HCT116 (cell line): ENCODE results near the gene ARSG. TPM values are rescaled to one million over a fixed set of nuclear protein-coding genes. Genes with fewer than 3 reads are reported as not detected.
A peak's percentile ranks its signal among the peaks of the same experiment; 100 is the strongest.

Source experiments
- ATAC-seq: fragments of 200-7000 bp; cut with Tn5 transposase; 2 replicates; pipeline ENCODE4 v1.9.1; 2020; ENCODE audit warnings: mild to moderate bottlenecking, moderate library complexity
- BruUV-seq: library from RNA; stranded (reverse); fragments of 400-500 nt; replicated peaks from 2 replicates; lab custom pipeline; 2021; lab: Mats Ljungman, UMichigan
- CTCF ChIA-PET: fragments of 300-600 bp; sonication (Branson Sonifier 250); formaldehyde crosslinking; loops from one replicate; lab custom pipeline; 2021; ENCODE audit warnings: antibody characterized with exemption; lab: Charles Lee
- POLR2A ChIA-PET: fragments of 300-600, 350-600 bp; sonication (Branson Sonifier 250); formaldehyde crosslinking; loops from one replicate; lab custom pipeline; 2021; ENCODE audit warnings: antibody characterized with exemption; lab: Charles Lee
- RAD21 ChIA-PET, 2 experiments: fragments of 300-600 bp; sonication (Branson Sonifier 250); formaldehyde crosslinking; loops; one replicate each; lab custom pipeline; 2023; ENCODE audit warnings: low total read pairs in 2 of 2; ENCODE audit not compliant: uncharacterized antibody in 2 of 2, unreplicated experiment in 2 of 2, low non-redundant PET in 1 of 2; lab: Charles Lee
- DNase-seq: peaks from one replicate; pipeline ENCODE4 v3.0.0-alpha.2; 2010; ENCODE audit warnings: low read depth, low spot score
- H2AFZ ChIP-seq: fragments of 200-600 bp; shearing (Covaris generic), sonication (generic); 2 replicates; pipeline ENCODE4 v1.6.1; 2017; ENCODE audit warnings: low read depth, mixed run types, mixed read lengths, antibody characterized with exemption, low read length; ENCODE audit not compliant: poor library complexity, severe bottlenecking
- H3K27ac ChIP-seq: 2 replicates; pipeline ENCODE4 v1.5.1; 2012; ENCODE audit warnings: low read depth, low read length
- H3K27me3 ChIP-seq: fragments of 200-600 bp; sonication (generic); 2 replicates; pipeline ENCODE4 v1.6.1; 2016; ENCODE audit warnings: mixed run types, low read length, mixed read lengths; ENCODE audit not compliant: insufficient read depth
- H3K36me3 ChIP-seq, 2 experiments: fragments of 200-500 bp in 1 of 2; fragments of 200-600 bp in 1 of 2; sonication (Bioruptor generic) in 1 of 2; sonication (generic) in 1 of 2; 2 replicates each; pipeline versions ENCODE4 v1.5.1 to v1.6.1; 2014 to 2016; ENCODE audit warnings: low read length in 2 of 2, inconsistent platforms in 1 of 2, mixed read lengths in 1 of 2, mixed run types in 1 of 2; ENCODE audit not compliant: insufficient read depth in 2 of 2, control insufficient read depth in 1 of 2
- H3K4me1 ChIP-seq, 2 experiments: fragments of 200-600 bp in 1 of 2; sonication (generic) in 1 of 2; 2 replicates each; pipeline versions ENCODE4 v1.5.1 to v1.6.1; 2012 to 2017; ENCODE audit warnings: low read length in 2 of 2, inconsistent platforms in 1 of 2, mild to moderate bottlenecking in 1 of 2, mixed read lengths in 1 of 2, mixed run types in 1 of 2, moderate library complexity in 1 of 2; ENCODE audit not compliant: insufficient read depth in 2 of 2, control insufficient read depth in 1 of 2
- H3K4me2 ChIP-seq: fragments of 200-600 bp; sonication (generic); 2 replicates; pipeline ENCODE4 v1.6.1; 2017; ENCODE audit warnings: mixed run types, low read length, mixed read lengths
- H3K4me3 ChIP-seq, 2 experiments: fragments of 200-600 bp in 1 of 2; sonication (generic) in 1 of 2; replicated peaks in 1 of 2; 2 replicates each; pipeline ENCODE4 v1.5.1; 2011 to 2016; ENCODE audit warnings: low read length in 2 of 2, control low read depth in 1 of 2, low read depth in 1 of 2, mild to moderate bottlenecking in 1 of 2, mixed read lengths in 1 of 2, mixed run types in 1 of 2
- H3K79me2 ChIP-seq: fragments of 200-600 bp; sonication (generic); 2 replicates; pipeline ENCODE4 v1.6.1; 2017; ENCODE audit warnings: mild to moderate bottlenecking, mixed run types, low read length, moderate library complexity, mixed read lengths; ENCODE audit not compliant: insufficient read depth
- H3K9ac ChIP-seq: fragments of 200-600 bp; sonication (generic); 2 replicates; pipeline ENCODE4 v1.6.1; 2016; ENCODE audit warnings: low read length, mixed read lengths
- H3K9me2 ChIP-seq: fragments of 200-600 bp; sonication (generic), shearing (Covaris generic); 2 replicates; pipeline ENCODE4 v1.6.1; 2017; ENCODE audit warnings: mixed run types, mild to moderate bottlenecking, moderate library complexity; ENCODE audit not compliant: insufficient read depth
- H3K9me3 ChIP-seq, 2 experiments: fragments of 200-500 bp in 1 of 2; fragments of 200-600 bp in 1 of 2; sonication (Bioruptor generic) in 1 of 2; sonication (generic) in 1 of 2; 2 replicates each; pipeline ENCODE4 v1.6.1; 2014 to 2017; ENCODE audit warnings: low read length in 2 of 2, mixed read lengths in 2 of 2, inconsistent platforms in 1 of 2, low read depth in 1 of 2, mild to moderate bottlenecking in 1 of 2, mixed run types in 1 of 2, moderate library complexity in 1 of 2; ENCODE audit not compliant: control insufficient read depth in 1 of 2, insufficient read depth in 1 of 2
- H4K20me1 ChIP-seq: fragments of 200-600 bp; sonication (generic), shearing (Covaris generic); 2 replicates; pipeline ENCODE4 v1.6.1; 2017; ENCODE audit warnings: mixed run types, mild to moderate bottlenecking, moderate library complexity; ENCODE audit not compliant: insufficient read depth
- EGR1 ChIP-seq: IDR thresholded peaks from 2 replicates; pipeline ENCODE4 v1.6.1; 2012; ENCODE audit warnings: low read depth
- ELF1 ChIP-seq: IDR thresholded peaks from 2 replicates; pipeline ENCODE4 v1.6.1; 2012; ENCODE audit warnings: low read depth, borderline replicate concordance
- EZH2 ChIP-seq: fragments of 200-600 bp; sonication (generic); IDR thresholded peaks from 2 replicates; pipeline ENCODE4 v1.6.1; 2017; ENCODE audit warnings: antibody characterized with exemption, mixed run types
- FOSL1 ChIP-seq: IDR thresholded peaks from 2 replicates; pipeline ENCODE4 v1.6.1; 2012; ENCODE audit warnings: low read depth
- MAX ChIP-seq: IDR thresholded peaks from 2 replicates; pipeline ENCODE4 v1.6.1; 2012
- POLR2A ChIP-seq: IDR thresholded peaks from 2 replicates; pipeline ENCODE4 v1.7.0; 2011; ENCODE audit warnings: borderline replicate concordance; ENCODE audit not compliant: insufficient read depth, insufficient read length; ENCODE audit errors: extremely low read depth
- RAD21 ChIP-seq: IDR thresholded peaks from 2 replicates; pipeline ENCODE4 v1.6.1; 2012; ENCODE audit warnings: low read depth, mild to moderate bottlenecking
- SIN3A ChIP-seq: IDR thresholded peaks from 2 replicates; pipeline ENCODE4 v1.6.1; 2012; ENCODE audit warnings: low read depth
- SP1 ChIP-seq: IDR thresholded peaks from 2 replicates; pipeline ENCODE4 v1.6.1; 2012; ENCODE audit warnings: low read depth
- ZBTB33 ChIP-seq: IDR thresholded peaks from 2 replicates; pipeline ENCODE4 v1.6.1; 2011; ENCODE audit warnings: mild to moderate bottlenecking, low read length, moderate library complexity; ENCODE audit not compliant: insufficient replicate concordance; ENCODE audit errors: extremely low read depth
- ZFX ChIP-seq: fragments of 450-650 bp; IDR thresholded peaks from 2 replicates; pipeline ENCODE4 v1.6.1; 2017
- intact Hi-C: fragments of 100-400 bp; cut with micrococcal nuclease; formaldehyde crosslinking; loops from 2 replicates; pipeline ENCODE4 v1.10.0; 2022
- total RNA-seq: library from RNA; stranded (reverse); gene quantifications from one replicate; pipeline ENCODE4 v1.2.1, GENCODE V29; 2021; ENCODE audit not compliant: unreplicated experiment

The ARSG gene
- total RNA-seq, 1 experiment from 2014 or later = 17.1 TPM

GRCh38 chr17:68341482-68341881 lies 50.2 kb downstream of the ARSG start:
- no peak for DNase-seq
- no peak overlapping the region for H3K9ac ChIP-seq
- H2AFZ ChIP-seq = no peak overlapping the region
- POLR2A ChIA-PET = no interaction called here
- no peak for ATAC-seq
- H3K36me3 ChIP-seq = no peaks in the 10 kb centered on the region
- no TSS peak for BruUV-seq
- intact Hi-C loops = no loop called here
- TF ChIP-seq POLR2A = no peak
- no peak for TF ChIP-seq MAX
- TF ChIP-seq SIN3A = no peak
- TF ChIP-seq ELF1 = no peak
- no peak for TF ChIP-seq SP1
- TF ChIP-seq EGR1 = no peak
- TF ChIP-seq EZH2 = no peak
- TF ChIP-seq FOSL1 = no peak
- no peak for TF ChIP-seq ZBTB33
- no peak overlapping the region for H3K4me3 ChIP-seq
- CTCF ChIA-PET = no interaction called here
- peaks cover 0 to 16% of the 10 kb centered on the region in 2 experiments; a peak in 2 of 4 replicates for H3K4me1 ChIP-seq
- H3K4me2 ChIP-seq = no peak overlapping the region
- RAD21 ChIA-PET = no interaction called here
- no peak overlapping the region for H3K27ac ChIP-seq
- no peaks in the 10 kb centered on the region for H4K20me1 ChIP-seq
- H3K9me2 ChIP-seq = no peaks in the 10 kb centered on the region
- H3K27me3 ChIP-seq = no peaks in the 10 kb centered on the region
- no peaks in the 10 kb centered on the region for H3K9me3 ChIP-seq
- no peaks in the 10 kb centered on the region for H3K79me2 ChIP-seq

GRCh38 chr17:68343976-68344375 lies 52.7 kb downstream of the ARSG start:
- no peak overlapping the region for H3K27ac ChIP-seq
- no peaks in the 10 kb centered on the region for H3K9me3 ChIP-seq
- H3K4me2 ChIP-seq = no peak overlapping the region
- no peak for DNase-seq
- H3K36me3 ChIP-seq = no peaks in the 10 kb centered on the region
- intact Hi-C loops = no loop called here
- no peaks in the 10 kb centered on the region for H3K27me3 ChIP-seq
- peak; percentile 53 for ATAC-seq
- H2AFZ ChIP-seq = no peak overlapping the region
- no peaks in the 10 kb centered on the region for H4K20me1 ChIP-seq
- H3K79me2 ChIP-seq = no peaks in the 10 kb centered on the region
- H3K4me3 ChIP-seq = no peak overlapping the region
- BruUV-seq = no TSS peak
- POLR2A ChIA-PET = no interaction called here
- H3K9ac ChIP-seq = no peak overlapping the region
- TF ChIP-seq ZFX = no peak
- TF ChIP-seq RAD21 = peak; percentile 37; the same call in 1 of the 2 replicates
- peaks cover 0 to 12% of the 10 kb centered on the region in 2 experiments; a peak in 2 of 4 replicates for H3K4me1 ChIP-seq
- CTCF ChIA-PET = no interaction called here
- no peaks in the 10 kb centered on the region for H3K9me2 ChIP-seq
- RAD21 ChIA-PET = no interaction called here
